Stomach (tissue), 4 donors: ENCODE results near the gene UBB.

Experiments
- EP300 ChIP-seq: sonication (generic); formaldehyde crosslinking; IDR thresholded peaks from one replicate; pipeline ENCODE4 v1.6.1; 2017; ENCODE audit warnings: antibody characterized with exemption
- POLR2A ChIP-seq, 4 donors: fragments of 450-650 bp; IDR thresholded peaks; one replicate each; pipeline ENCODE4 v1.6.1; 2016; ENCODE audit warnings: antibody characterized with exemption in 4 of 4, control low read depth in 2 of 4, mild to moderate bottlenecking in 1 of 4, moderate library complexity in 1 of 4
- POLR2AphosphoS5 ChIP-seq, 3 donors: sonication (generic); formaldehyde crosslinking; IDR thresholded peaks; one replicate each; pipeline ENCODE4 v1.6.1; 2016; ENCODE audit warnings: antibody characterized with exemption in 3 of 3
- TF ChIP-seq, protein P1 (sequence below), 7 experiments: fragments of 450-650 bp in 4 of 7; fragments of 200-600 bp in 3 of 7; sonication (generic) in 3 of 7; IDR thresholded peaks; one replicate each; pipeline ENCODE4 v1.5.1; 2016 to 2019; ENCODE audit warnings: antibody characterized with exemption in 7 of 7, control low read depth in 2 of 7, mild to moderate bottlenecking in 1 of 7

DNA sequence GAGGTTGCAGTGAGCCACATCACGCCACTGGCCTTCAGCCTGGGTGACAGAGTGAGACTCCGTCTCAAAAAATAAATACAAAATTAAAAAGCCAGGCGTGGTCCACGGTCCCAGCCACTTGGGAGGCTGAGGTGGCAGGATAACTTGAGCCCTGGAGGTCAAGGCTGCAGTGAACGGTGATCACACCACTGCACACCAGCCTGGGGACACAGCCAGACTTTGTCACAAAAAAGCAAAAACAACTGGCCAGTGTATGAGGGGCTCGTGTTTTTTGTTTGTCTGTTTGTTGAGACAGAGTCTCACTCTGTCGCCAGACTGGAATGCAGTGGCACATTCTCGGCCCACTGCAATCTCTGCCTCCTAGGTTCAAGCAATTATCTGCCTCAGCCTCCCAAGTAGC lies 1.2 kb upstream of the UBB start:
- TF ChIP-seq, protein P1, sequence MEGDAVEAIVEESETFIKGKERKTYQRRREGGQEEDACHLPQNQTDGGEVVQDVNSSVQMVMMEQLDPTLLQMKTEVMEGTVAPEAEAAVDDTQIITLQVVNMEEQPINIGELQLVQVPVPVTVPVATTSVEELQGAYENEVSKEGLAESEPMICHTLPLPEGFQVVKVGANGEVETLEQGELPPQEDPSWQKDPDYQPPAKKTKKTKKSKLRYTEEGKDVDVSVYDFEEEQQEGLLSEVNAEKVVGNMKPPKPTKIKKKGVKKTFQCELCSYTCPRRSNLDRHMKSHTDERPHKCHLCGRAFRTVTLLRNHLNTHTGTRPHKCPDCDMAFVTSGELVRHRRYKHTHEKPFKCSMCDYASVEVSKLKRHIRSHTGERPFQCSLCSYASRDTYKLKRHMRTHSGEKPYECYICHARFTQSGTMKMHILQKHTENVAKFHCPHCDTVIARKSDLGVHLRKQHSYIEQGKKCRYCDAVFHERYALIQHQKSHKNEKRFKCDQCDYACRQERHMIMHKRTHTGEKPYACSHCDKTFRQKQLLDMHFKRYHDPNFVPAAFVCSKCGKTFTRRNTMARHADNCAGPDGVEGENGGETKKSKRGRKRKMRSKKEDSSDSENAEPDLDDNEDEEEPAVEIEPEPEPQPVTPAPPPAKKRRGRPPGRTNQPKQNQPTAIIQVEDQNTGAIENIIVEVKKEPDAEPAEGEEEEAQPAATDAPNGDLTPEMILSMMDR (IDR thresholded peaks at IDR 0.05): no peak
- TF ChIP-seq POLR2A (IDR thresholded peaks at IDR 0.05) (no peak), POLR2AphosphoS5 (IDR thresholded peaks at IDR 0.05) (no peak), EP300 (no peak)
